GM18511 (cell line): Measurements from ENCODE around the gene USPL1.

Source experiments
- ATAC-seq: cut with Tn5 transposase; IDR thresholded peaks from one replicate; pipeline ENCODE4 v1.9.1; 2021; ENCODE audit warnings: mild to moderate bottlenecking, moderate library complexity; ENCODE audit not compliant: unreplicated experiment

The USPL1 gene

GRCh38 chr13:30692113-30692512 lies 74.4 kb downstream of the USPL1 start:
- no peak for ATAC-seq

- peak; percentile 69 for ATAC-seq
Observed at GRCh38 chr13:30696278-30697176, 78.8 kb downstream of the USPL1 start.

DNA sequence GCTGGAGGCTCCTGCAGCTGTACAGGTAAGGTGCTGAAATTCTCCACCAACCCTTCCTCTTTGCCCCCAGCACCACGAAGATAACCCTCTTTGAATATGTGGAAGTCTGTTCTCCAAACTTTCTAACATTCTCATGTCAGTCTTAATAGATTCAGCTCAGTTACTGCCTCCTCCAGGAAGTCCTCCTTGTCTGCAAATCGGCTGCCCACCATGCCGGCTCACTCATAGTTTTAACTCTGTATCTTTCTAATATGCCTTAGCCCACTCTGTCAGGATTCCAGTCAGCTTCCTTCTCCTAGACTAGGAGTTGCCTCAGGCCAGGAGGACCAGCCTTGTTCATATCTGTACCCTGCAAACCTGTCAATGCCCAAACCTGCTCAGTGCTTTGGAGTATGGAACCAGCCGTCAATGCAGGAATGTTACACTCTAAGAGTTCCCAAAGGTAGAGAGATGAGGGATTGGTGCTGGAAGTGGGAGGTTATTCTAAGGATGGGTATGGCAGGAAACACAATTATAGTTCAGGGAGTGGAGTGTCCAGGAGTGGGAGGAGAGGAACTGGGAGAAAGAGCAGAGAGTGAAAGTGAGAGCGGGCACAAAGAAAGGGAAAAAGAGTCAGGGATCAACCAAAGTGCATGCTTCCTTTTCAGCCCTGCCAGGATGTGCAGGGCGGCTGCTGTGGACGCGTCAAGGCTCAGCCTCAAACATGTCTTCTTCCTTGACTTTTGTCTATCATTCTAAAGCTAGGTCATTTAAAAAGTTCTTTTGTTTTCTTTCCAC lies 79.6 kb downstream of the USPL1 start:
- ATAC-seq, result no peak

DNA sequence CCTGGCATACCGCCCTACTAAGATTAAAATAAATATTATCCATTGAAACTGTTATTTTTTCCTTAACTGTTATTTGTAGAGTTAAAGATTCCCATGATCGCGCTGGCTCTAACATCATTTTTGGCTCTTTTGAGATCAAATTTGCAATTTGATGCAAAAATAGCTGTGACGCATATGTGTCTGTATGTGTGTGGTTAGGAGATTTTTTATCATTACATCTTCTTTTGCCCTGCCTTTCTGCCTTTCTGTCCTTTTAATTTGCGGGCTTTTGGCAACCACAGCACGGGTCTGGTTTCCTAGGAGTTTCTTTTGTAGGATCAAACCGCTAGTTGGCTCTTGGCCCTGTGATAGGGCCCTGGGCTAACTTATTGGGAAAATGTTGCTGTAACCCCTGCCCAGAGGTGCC lies 80.3 kb downstream of the USPL1 start:
- ATAC-seq, result no peak

DNA sequence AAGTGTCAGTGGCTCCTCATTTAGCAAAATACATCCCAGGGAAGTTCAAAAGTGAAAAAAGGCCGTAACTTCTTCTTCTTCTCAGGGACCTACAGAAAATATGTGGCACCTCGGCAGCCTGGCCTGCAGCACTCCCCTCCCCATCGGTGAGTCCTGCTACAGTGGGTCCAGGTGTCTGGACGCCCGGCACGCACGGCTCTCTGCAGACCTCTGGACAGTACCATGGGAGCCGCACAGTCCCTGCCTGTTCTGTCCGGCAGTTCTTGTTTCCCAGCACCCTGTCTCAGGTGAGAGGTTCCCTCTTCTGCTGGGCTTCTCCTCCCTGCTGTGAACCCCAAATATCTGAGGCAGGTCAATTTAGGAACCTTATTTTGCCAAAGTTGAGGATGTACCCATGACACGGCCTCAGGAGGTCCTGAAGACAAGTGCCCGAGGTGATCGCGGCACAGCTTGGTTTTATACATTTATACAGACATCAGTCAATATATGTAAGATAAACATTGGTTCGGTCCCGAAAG lies 80.8 kb downstream of the USPL1 start:
- no peak for ATAC-seq

DNA sequence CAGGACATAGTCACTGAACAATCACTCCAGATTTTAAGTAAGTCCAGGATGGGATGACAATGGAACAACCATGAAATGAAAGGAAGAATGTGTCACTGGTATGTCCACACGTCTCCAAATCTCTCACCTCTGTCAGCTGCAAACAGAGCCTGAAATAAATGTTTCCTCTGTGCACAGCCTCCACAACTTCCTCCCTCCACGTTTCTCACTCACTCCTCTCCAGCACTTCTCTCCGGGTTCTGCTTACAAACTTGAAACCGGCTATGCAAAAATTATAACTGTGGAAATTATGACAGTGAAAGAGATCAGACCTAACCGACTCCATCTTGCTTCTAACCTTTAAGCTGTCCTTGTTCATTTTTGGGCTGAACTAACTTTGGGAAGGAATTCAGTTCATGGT lies 82.6 kb downstream of the USPL1 start:
- no peak for ATAC-seq

GRCh38 chr13:30702006-30702405 lies 84.3 kb downstream of the USPL1 start:
- no peak for ATAC-seq

- no peak for ATAC-seq
Observed at GRCh38 chr13:30704596-30704995, 86.9 kb downstream of the USPL1 start.

- no peak for ATAC-seq
Observed at GRCh38 chr13:30705680-30706079, 88.0 kb downstream of the USPL1 start.

GRCh38 chr13:30708541-30708940 lies 90.8 kb downstream of the USPL1 start:
- no peak for ATAC-seq
